LNCAP (cell line): ENCODE data around the gene SHMT1.

Experiments used
- CTCF ChIP-seq: fragments of 450-650 bp; IDR thresholded peaks from 2 replicates; pipeline ENCODE4 v1.5.1; 2017; ENCODE audit warnings: mild to moderate bottlenecking

The SHMT1 gene

GRCh38 chr17:18363101-18364049, at the start of gene SHMT1:
TSS of gene SHMT1 (minus strand) at chr17:18363550. CDS start at chr17:18355981, 7,569 bp downstream.
- no peak for TF ChIP-seq CTCF

GRCh38 chr17:18382441-18383078, 19.2 kb upstream of the SHMT1 start:
- no peak for TF ChIP-seq CTCF

- no peak for TF ChIP-seq CTCF
Observed at GRCh38 chr17:18381953-18382245, 18.5 kb upstream of the SHMT1 start.

GRCh38 chr17:18381158-18381952, 18.0 kb upstream of the SHMT1 start:
- no peak for TF ChIP-seq CTCF

- TF ChIP-seq CTCF, result no peak
Observed at GRCh38 chr17:18380471-18381157, 17.3 kb upstream of the SHMT1 start.

GRCh38 chr17:18379246-18380146, 16.1 kb upstream of the SHMT1 start:
- TF ChIP-seq CTCF, result no peak
